ENCODE data around the gene ZNF180.
A peak's percentile ranks its signal among the peaks of the same experiment; 100 is the strongest.
"Not testable (repeated sequence)": the region's sequence is repeated elsewhere in the genome, so short reads cannot be mapped to it uniquely, and the experiment has no call there.

Gene ZNF180

DNA sequence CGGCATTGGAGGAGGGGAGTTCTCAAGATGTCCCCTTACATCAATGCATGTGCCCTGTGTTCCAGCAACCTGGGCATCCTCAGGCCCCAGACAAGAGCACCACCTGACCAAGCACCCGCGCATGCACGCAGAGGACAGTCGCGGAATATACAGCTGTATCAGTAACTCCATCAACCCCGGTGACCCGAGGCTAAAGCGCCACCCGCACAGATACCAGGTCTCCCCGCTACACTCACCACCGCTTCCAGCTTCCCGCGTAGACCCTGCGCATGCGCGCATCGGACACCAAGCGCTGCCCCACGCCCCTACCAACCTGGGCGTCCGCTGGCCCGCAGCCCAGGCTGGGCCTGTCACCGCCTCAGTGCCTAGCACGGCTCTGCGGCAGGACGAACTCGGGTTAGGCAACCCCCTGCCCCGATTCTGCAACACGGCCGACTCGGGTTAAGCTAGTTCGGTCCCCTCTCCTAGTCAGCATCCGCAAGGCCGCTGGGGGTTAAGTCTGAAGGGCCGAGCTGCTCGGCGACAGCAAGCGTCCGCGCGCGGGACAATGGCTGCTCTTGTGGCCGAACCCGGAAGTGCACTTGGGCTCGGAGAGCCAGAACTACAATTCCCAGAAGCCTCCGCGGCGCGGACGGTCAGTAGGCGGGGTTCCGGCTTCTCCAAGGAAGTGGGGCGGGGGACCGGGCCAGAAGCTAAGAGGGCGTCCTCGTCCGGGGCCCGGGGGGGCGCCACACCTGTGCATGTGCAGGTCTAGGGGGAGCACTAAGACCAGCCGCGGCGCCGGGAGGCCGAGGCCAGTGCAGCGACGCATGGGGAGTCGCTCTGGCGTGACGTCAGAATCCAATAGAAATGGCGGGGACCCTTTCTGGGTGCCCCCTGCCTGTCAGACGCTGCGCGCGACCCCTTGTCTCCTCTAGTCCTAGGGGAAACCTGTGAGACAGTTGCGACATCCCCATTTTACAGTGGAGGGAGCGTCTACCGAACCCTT is at the start of gene ZNF180:
Gene ZNF180, minus strand, starts transcription at position 561 of the 988 bp plus-strand sequence. CDS start 3,188 bp downstream, outside the sequence.
- peak; percentile 91 for DNase-seq

DNA sequence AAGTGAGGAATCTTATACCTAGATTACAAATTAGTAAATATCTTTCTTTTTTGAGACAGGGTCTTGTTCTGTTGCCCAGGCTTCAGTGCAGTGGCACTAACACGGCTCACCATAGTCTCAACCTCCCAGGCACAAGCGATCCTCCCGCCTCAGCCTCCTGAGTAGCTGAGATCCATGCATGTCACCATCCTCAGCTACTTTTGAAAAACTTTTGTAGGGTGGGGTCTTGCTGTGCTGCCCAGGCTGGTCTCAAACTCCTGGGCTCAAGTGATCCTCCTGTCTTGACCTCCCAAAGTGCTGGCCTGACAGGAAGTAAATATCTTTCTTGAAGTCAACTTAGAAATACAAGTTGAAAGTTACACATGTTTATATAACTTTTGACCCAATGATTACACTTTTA is 49.2 kb upstream of the ZNF180 start:
- DNase-seq: no peak

GRCh38 chr19:44548736-44549135 is 48.4 kb upstream of the ZNF180 start:
- no peak for DNase-seq

GRCh38 chr19:44544031-44544430 is 43.7 kb upstream of the ZNF180 start:
- no peak for DNase-seq

GRCh38 chr19:44542671-44543070 is 42.3 kb upstream of the ZNF180 start:
- no peak for DNase-seq

DNA sequence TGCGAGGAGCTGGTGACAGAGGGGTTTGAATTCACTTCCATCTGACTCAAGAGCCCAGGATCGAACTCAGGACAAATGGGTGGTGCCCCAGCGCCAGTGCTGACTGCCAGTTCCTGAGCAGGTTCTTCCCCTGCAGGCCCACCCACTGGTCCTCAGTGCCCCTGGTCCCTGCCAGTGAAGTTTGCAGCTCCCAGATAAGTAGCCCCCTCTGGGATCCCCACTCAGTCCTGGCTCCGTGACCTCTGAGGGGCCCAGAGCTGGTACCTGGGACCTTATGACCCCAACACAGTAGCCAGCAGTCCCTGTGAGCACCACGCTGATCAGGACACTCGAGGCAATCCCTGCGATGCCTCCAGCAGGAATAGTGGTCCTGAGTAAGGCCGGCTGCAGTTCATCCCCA is 40.4 kb upstream of the ZNF180 start:
- DNase-seq: no peak

DNA sequence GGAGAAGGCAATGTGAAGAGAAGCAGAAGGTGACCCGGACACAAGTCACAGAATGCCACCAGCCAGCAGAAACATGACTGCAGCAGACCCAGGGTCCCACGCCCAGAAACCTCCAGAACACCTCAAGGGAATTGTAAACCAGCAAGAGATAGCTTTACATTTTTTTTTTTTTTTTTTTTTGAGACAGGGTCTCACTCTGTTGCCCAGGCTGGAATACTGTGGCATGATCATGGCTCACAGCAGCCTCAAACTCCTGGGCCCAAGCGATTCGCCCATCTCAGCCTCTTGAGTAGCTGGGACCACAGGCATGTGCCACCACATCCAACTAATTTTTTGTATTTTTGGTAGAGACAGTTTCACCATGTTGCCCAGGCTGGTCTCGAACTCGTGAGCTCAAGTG is 39.7 kb upstream of the ZNF180 start:
- no peak for DNase-seq

- no peak for DNase-seq
These were observed 39.0 kb upstream of the ZNF180 start for GRCh38 chr19:44539236-44539826.

DNA sequence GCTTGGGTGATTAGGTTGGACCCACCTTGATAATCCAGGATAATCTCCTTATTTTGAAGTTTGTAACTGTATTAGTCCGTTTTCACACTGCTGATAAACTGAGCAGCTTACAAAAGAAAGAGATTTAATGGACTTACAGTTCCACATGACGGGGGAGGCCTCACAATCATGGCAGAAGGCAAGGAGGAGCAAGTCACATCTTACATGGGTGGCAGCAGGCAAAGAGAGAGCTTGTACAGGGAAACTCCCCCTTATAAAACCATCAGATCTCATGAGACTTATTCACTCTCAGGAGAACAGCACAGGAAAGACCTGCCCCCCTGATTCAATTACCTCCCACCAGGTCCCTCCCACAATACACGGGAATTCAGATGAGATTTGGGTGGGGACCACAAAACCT is 35.0 kb upstream of the ZNF180 start:
- not testable (repeated sequence) for DNase-seq

DNA sequence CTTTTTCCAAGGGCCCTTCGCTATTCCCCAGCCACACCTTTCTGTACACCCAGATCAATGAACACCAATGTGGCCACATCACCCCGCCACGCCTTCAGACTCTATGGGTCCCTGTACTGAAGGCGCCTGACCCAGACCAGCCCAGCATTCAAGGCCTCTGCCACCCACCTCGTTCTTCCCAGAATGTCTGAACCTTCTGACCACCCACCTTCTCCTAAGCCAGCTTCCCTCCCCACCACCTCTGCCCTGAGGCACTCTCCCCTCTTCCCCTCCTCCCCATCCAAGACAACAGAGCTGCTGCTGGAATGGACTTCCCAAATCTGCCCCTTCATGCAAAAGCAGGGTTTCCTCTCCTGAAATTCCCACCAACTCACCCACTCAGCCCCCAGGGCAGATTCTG is 32.5 kb upstream of the ZNF180 start:
- no peak for DNase-seq

DNA sequence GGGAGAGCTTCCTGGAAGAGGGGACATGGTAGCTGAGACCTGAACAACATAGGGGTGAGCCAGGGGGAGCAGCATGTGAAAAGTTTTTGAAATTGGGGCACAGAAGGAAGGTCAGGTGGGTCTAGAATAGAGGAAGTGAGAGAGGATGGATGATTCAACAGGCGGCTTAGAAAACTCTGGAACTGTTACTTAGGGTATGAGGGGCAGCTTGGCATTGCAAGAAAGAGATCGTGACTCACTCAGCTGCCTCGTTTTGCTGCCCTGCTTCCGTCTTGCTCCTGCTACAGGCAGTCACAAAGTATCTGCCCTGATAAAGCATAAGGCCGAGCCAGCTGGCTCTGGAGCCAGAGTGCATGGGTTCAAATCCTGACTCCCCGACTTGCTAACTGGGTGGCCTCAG is 30.5 kb upstream of the ZNF180 start:
- DNase-seq: no peak

DNA sequence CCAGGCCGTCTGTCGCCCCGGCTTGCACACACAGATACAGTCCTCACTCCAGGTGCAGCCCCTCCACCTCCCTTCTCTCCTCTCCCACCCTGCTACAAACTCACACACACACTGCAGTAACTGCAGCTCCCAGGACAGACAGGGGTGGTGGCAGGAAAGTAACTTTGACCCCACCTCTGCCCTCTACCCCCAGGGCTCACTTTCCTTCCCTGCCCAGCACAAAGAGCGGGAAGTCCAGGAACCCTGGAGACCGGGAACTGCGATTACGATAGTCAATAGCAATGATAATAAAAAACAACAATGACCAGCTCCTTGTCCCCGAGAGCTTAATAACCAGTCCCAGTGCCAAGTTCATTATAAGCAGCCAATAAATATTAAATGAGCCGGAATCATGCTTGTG is 29.2 kb upstream of the ZNF180 start, which contains the start of gene CEACAM20:
Gene CEACAM20, minus strand, starts transcription at position 140 of the 400 bp plus-strand sequence. CDS start 166 bp downstream, outside the sequence.
- DNase-seq: no peak

- no peak for DNase-seq
These were observed 27.2 kb upstream of the ZNF180 start for GRCh38 chr19:44527554-44527953.

DNA sequence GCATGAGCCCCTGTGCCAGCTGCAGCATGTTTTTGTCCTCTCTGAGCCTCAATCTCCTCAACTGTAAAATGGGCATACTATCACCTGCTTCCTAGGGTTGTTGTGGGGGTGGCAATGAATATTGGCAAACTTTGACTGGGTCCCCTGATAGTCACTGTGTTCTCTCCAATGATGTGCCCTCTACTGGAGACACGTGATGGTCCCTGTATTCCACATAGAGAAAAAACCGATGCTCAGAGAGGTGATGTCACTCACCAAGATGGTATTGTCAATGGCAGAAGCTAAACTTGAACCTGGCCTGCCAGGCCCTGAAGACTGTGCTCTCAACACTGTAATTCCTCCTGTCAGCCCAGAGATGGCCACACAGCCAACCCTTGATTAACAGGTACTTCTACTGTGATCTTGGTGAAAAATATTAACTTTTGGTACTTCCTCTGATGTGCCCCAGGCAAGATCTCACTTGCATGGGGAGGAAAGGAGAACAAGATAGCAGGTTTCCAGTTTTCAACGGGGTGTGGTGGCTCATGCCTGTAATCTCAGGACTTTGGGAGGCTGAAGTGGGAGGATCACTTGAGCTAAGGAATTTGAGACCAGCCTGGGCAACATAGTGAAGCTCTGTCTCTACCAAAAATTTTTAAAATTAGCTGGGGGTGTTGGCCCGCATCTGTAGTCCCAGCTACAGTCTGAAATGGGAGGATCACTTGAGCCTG is 25.6 kb upstream of the ZNF180 start:
- DNase-seq: no peak

DNA sequence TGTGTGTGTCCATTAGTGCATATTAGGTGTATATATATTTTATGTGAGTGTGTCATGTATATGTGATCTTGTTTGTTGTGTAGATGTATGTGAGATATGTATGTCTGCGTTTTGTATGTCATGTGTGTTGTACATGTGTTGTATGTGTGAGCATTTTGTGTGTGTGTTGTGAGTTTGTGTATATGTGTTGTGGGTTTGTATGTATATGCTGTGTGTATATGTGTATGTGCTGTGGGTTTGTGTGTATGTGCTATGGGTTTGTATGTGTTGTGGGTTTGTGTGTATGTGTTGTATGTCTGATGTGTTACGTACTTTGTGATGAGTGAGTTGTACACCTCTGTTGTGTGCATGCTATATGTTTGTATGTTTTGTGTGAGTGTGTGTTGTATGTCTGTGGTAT is 21.0 kb upstream of the ZNF180 start:
- DNase-seq: no peak

DNA sequence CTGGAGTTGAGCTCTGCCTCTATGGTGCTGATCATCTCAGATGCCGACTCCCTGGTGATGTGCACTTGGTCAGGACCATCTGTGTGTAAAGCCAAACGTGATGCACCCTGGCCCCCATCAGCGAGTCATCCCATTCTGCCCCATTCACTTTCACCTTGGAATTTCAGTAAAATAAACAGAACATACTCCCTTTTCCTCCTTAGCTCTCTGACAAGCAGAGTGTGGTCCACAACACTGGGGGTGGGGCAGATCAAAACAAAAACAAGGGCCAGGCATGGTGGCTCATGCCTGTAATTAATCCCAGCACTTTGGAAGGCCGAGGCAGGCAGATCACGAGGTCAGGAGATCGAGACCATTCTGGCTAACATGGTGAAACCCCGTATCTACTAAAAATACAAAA is 16.8 kb upstream of the ZNF180 start:
- no peak for DNase-seq

GRCh38 chr19:44515907-44516306 is 15.6 kb upstream of the ZNF180 start:
- DNase-seq: no peak

DNA sequence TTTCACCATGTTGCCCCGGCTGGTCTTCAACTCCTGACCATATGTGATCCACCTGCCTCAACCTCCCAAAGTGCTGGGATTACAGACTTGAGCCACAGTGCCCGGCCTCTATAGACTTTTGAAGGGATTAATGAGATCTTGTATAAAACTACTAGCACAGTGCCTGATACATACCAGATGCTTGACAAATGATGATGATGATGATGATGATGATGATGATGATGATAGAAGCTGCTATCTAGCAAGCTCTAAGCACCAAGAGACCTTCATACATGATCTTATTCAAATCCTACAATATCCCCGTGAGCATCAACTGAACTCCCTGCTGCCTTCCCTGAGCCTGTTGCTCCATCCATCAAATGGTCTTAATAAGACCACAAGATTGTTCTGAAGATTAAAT is 14.7 kb upstream of the ZNF180 start:
- no peak for DNase-seq

GRCh38 chr19:44512326-44513298 is 12.3 kb upstream of the ZNF180 start:
- DNase-seq: peak; percentile 2

DNA sequence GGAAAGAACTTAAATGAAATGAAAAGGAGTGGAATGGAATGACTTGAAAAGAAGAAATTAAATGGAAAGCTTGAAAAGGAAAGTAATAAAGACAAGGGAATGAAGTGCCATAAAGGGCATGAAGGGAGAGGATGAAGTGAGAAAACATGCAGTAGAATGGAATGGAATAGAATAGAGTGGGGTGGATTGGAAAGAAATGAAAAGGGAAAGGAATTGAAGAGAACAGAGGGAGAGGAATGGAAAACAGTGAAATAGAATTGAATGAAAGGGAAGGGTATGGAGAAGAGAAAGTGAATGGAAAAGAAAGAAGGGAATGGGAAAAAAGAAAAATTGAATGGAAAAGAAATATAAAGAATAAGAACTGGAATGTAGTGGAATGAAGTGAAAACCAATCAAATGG is 9.2 kb upstream of the ZNF180 start:
- no peak for DNase-seq

GRCh38 chr19:44499559-44499958 is 763 bp downstream of the ZNF180 start:
- no peak for DNase-seq

GRCh38 chr19:44498988-44499387 is 1.3 kb downstream of the ZNF180 start:
- DNase-seq: no peak
